Naive B cell (primary cell): ENCODE data around the gene KLC3. TPM values are rescaled to one million over a fixed set of nuclear protein-coding genes. Genes with fewer than 3 reads are reported as not detected.
"Not testable (repeated sequence)": the region's sequence is repeated elsewhere in the genome, so short reads cannot be mapped to it uniquely, and the experiment has no call there.

Source experiments
- ATAC-seq, 2 donors: fragments of 150-1000 bp; cut with Tn5 transposase; 2 replicates each; pipeline ENCODE4 v1.10.0; 2021; ENCODE audit warnings: low read depth in 2 of 2, mild to moderate bottlenecking in 2 of 2, moderate library complexity in 2 of 2
- DNase-seq: peaks from one replicate; pipeline ENCODE4 v3.0.0; 2022
- H3K27ac Mint-ChIP-seq, 6 donors: one replicate each; pipeline ENCODE4 v1.8.0; 2020 to 2022; ENCODE audit warnings: mild to moderate bottlenecking in 6 of 6, mixed read lengths in 6 of 6, moderate library complexity in 5 of 6, inconsistent platforms in 2 of 6
- H3K27me3 Mint-ChIP-seq, 3 donors: one replicate each; pipeline ENCODE4 v1.8.0; 2021 to 2022; ENCODE audit warnings: mixed read lengths in 3 of 3, mild to moderate bottlenecking in 1 of 3
- H3K36me3 Mint-ChIP-seq, 2 donors: one replicate each; pipeline ENCODE4 v1.8.0; 2020 to 2022; ENCODE audit warnings: mixed read lengths in 2 of 2, inconsistent platforms in 1 of 2, mild to moderate bottlenecking in 1 of 2
- H3K4me1 Mint-ChIP-seq, 3 donors: one replicate each; pipeline ENCODE4 v1.8.0; 2020 to 2022; ENCODE audit warnings: mixed read lengths in 3 of 3, inconsistent platforms in 1 of 3, mild to moderate bottlenecking in 1 of 3, moderate library complexity in 1 of 3
- H3K4me3 Mint-ChIP-seq, 8 donors: one replicate each; pipeline ENCODE4 v1.8.0; 2020 to 2022; ENCODE audit warnings: mild to moderate bottlenecking in 8 of 8, mixed read lengths in 8 of 8, moderate library complexity in 8 of 8, inconsistent platforms in 2 of 8
- H3K9me3 Mint-ChIP-seq, 7 donors: one replicate each; pipeline ENCODE4 v1.8.0; 2020 to 2022; ENCODE audit warnings: mixed read lengths in 7 of 7, mild to moderate bottlenecking in 5 of 7, inconsistent platforms in 2 of 7, moderate library complexity in 1 of 7
- polyA plus RNA-seq, 6 donors: library from polyadenylated mRNA; unstranded; fragments of 300-500 nt; fragmentation: Illumina TruSeq; gene quantifications; one replicate each; pipeline ENCODE4 v1.2.3, GENCODE V29; 2021; ENCODE audit warnings: low read depth in 6 of 6

The KLC3 gene
- polyA plus RNA-seq, 6 donors from 2014 or later = not detected

- peak within 1 kb of the TSS in 1 of 8 donors; percentile 81 for H3K4me3 Mint-ChIP-seq
- peaks cover 16 to 60% (median 41%) of the 10 kb centered on the region in 3 donors for H3K27me3 Mint-ChIP-seq
- H3K4me1 Mint-ChIP-seq = peaks cover 4 to 8% (median 6%) of the 10 kb centered on the region in 3 donors
- no peaks in the 10 kb centered on the region for H3K9me3 Mint-ChIP-seq
- ATAC-seq (no peak), DNase-seq (no peak)
- no peak within 1 kb of the TSS for H3K27ac Mint-ChIP-seq
- H3K36me3 Mint-ChIP-seq = no peaks in the 10 kb centered on the region
These were observed 17.7 kb upstream of the KLC3 start, which contains the start of gene CKM for GRCh38 chr19:45322744-45323281. CKM (minus strand) TSS chr19:45322875; CDS start chr19:45319713, 3,162 bp downstream.

GRCh38 chr19:45323671-45324081, 16.9 kb upstream of the KLC3 start:
- peaks cover 4 to 8% (median 6%) of the 10 kb centered on the region in 3 donors for H3K4me1 Mint-ChIP-seq
- no peak overlapping the region for H3K27ac Mint-ChIP-seq
- peaks cover 0 to 4% (median 0%) of the 10 kb centered on the region in 7 donors for H3K9me3 Mint-ChIP-seq
- DNase-seq = no peak
- peak overlapping the region in 1 of 8 donors; percentile 81 for H3K4me3 Mint-ChIP-seq
- no peak for ATAC-seq
- H3K27me3 Mint-ChIP-seq = peaks cover 20 to 59% (median 38%) of the 10 kb centered on the region in 3 donors
- no peaks in the 10 kb centered on the region for H3K36me3 Mint-ChIP-seq

- Mint-ChIP-seq H3K4me1 (peaks cover 4 to 8% (median 6%) of the 10 kb centered on the region in 3 donors), H3K27me3 (peaks cover 20 to 56% (median 38%) of the 10 kb centered on the region in 3 donors), H3K36me3 (no peaks in the 10 kb centered on the region), H3K27ac (peak overlapping the region in 2 of 6 donors; percentile 38), H3K4me3 (peak overlapping the region in 1 of 8 donors; percentile 12), H3K9me3 (peaks cover 0 to 4% (median 0%) of the 10 kb centered on the region in 7 donors)
- ATAC-seq (no peak), DNase-seq (no peak)
These were observed 16.1 kb upstream of the KLC3 start for GRCh38 chr19:45324349-45324907.

- H3K36me3 Mint-ChIP-seq = no peaks in the 10 kb centered on the region
These were observed 13.0 kb upstream of the KLC3 start for GRCh38 chr19:45327404-45328143.

GRCh38 chr19:45331411-45331810, 9.1 kb upstream of the KLC3 start:
- DNase-seq = no peak
- no peak overlapping the region for H3K4me3 Mint-ChIP-seq
- H3K27me3 Mint-ChIP-seq = peaks cover 10 to 28% (median 18%) of the 10 kb centered on the region in 3 donors
- peak overlapping the region in 1 of 6 donors; percentile 32 for H3K27ac Mint-ChIP-seq
- ATAC-seq = no peak
- H3K9me3 Mint-ChIP-seq = peaks cover 0 to 4% (median 0%) of the 10 kb centered on the region in 7 donors
- peaks cover 2 to 3% (median 3%) of the 10 kb centered on the region in 3 donors for H3K4me1 Mint-ChIP-seq
- H3K36me3 Mint-ChIP-seq = no peaks in the 10 kb centered on the region

More at GRCh38 chr19:45327404-45328143, 13.0 kb upstream of the KLC3 start:
- H3K27ac Mint-ChIP-seq = peak overlapping the region in 1 of 6 donors; percentile 20
- H3K4me1 Mint-ChIP-seq = peaks cover 4 to 8% (median 6%) of the 10 kb centered on the region in 3 donors
- H3K9me3 Mint-ChIP-seq = peaks cover 0 to 4% (median 0%) of the 10 kb centered on the region in 7 donors
- peaks cover 18 to 50% (median 36%) of the 10 kb centered on the region in 3 donors for H3K27me3 Mint-ChIP-seq
- no peak overlapping the region for H3K4me3 Mint-ChIP-seq
- no peak for DNase-seq
- ATAC-seq = no peak

GRCh38 chr19:45333609-45334303, 6.8 kb upstream of the KLC3 start:
- Mint-ChIP-seq H3K27me3 (peaks cover 14 to 29% (median 15%) of the 10 kb centered on the region in 3 donors), H3K4me3 (no peak overlapping the region), H3K9me3 (no peaks in the 10 kb centered on the region), H3K27ac (peak overlapping the region in 1 of 6 donors; percentile 56), H3K36me3 (no peaks in the 10 kb centered on the region), H3K4me1 (peaks cover 0 to 3% (median 3%) of the 10 kb centered on the region in 3 donors)
- DNase-seq (no peak), ATAC-seq (no peak)

GRCh38 chr19:45334881-45335280, 5.7 kb upstream of the KLC3 start:
- not testable (repeated sequence) for ATAC-seq, H3K4me1 Mint-ChIP-seq

GRCh38 chr19:45336696-45337251, 3.8 kb upstream of the KLC3 start:
- DNase-seq = no peak
- no peaks in the 10 kb centered on the region for H3K36me3 Mint-ChIP-seq
- H3K4me1 Mint-ChIP-seq = peaks cover 6 to 7% (median 7%) of the 10 kb centered on the region in 3 donors

More at GRCh38 chr19:45334881-45335280, 5.7 kb upstream of the KLC3 start:
- H3K27ac Mint-ChIP-seq, H3K36me3 Mint-ChIP-seq, H3K9me3 Mint-ChIP-seq, DNase-seq, H3K4me3 Mint-ChIP-seq: not testable (repeated sequence)
- peaks cover 15 to 40% (median 22%) of the 10 kb centered on the region in 3 donors for H3K27me3 Mint-ChIP-seq

GRCh38 chr19:45339629-45340028, 921 bp upstream of the KLC3 start:
- peaks cover 0 to 4% (median 0%) of the 10 kb centered on the region in 7 donors for H3K9me3 Mint-ChIP-seq
- peaks cover 20 to 44% (median 28%) of the 10 kb centered on the region in 3 donors for H3K27me3 Mint-ChIP-seq
- no peaks in the 10 kb centered on the region for H3K36me3 Mint-ChIP-seq
- no peak overlapping the region for H3K27ac Mint-ChIP-seq
- ATAC-seq = no peak
- no peak for DNase-seq
- H3K4me1 Mint-ChIP-seq = peaks cover 6 to 7% (median 7%) of the 10 kb centered on the region in 3 donors
- H3K4me3 Mint-ChIP-seq = peak overlapping the region in 5 of 8 donors; percentile 47 to 73 (median 69)

More at GRCh38 chr19:45336696-45337251, 3.8 kb upstream of the KLC3 start:
- Mint-ChIP-seq H3K9me3 (peaks cover 0 to 4% (median 0%) of the 10 kb centered on the region in 7 donors), H3K27me3 (peaks cover 14 to 32% (median 23%) of the 10 kb centered on the region in 3 donors), H3K4me3 (peak overlapping the region in 1 of 8 donors; percentile 29), H3K27ac (no peak overlapping the region)
- no peak for ATAC-seq

GRCh38 chr19:45340899-45341453, 426 bp downstream of the KLC3 start:
- ATAC-seq = peak; percentile 32 to 34
- H3K36me3 Mint-ChIP-seq = no peaks in the 10 kb centered on the region
- H3K4me3 Mint-ChIP-seq = no peak overlapping the region
- H3K4me1 Mint-ChIP-seq = peaks cover 6 to 7% (median 7%) of the 10 kb centered on the region in 3 donors
- DNase-seq = no peak
- H3K9me3 Mint-ChIP-seq = peaks cover 0 to 4% (median 0%) of the 10 kb centered on the region in 7 donors
- no peak overlapping the region for H3K27ac Mint-ChIP-seq
- peaks cover 28 to 55% (median 34%) of the 10 kb centered on the region in 3 donors for H3K27me3 Mint-ChIP-seq

- H3K36me3 Mint-ChIP-seq = no peaks in the 10 kb centered on the region
- H3K4me3 Mint-ChIP-seq = no peak overlapping the region
- H3K9me3 Mint-ChIP-seq = peaks cover 0 to 4% (median 0%) of the 10 kb centered on the region in 7 donors
- H3K27me3 Mint-ChIP-seq = peaks cover 20 to 63% (median 32%) of the 10 kb centered on the region in 3 donors
- H3K4me1 Mint-ChIP-seq = peaks cover 6 to 7% (median 7%) of the 10 kb centered on the region in 3 donors
- no peak overlapping the region for H3K27ac Mint-ChIP-seq
- no peak for ATAC-seq
- no peak for DNase-seq
These were observed 2.4 kb downstream of the KLC3 start for GRCh38 chr19:45342911-45343310.
